Bronchial epithelial cell (primary cell): Measurements from ENCODE around the gene KRTCAP2. TPM values are rescaled to one million over a fixed set of nuclear protein-coding genes. Genes with fewer than 3 reads are reported as not detected.

Experiments
- DNase-seq: peaks from one replicate; pipeline ENCODE4 v3.0.0-alpha.2; 2010; ENCODE audit warnings: low read depth
- FAIRE-seq: peaks from 2 replicates; lab custom pipeline; 2011; peaks lifted over from hg19 to GRCh38; lab: Jason Lieb, UNC
- H3K27me3 ChIP-seq: 2 replicates; pipeline ENCODE4 v1.5.1; 2011; ENCODE audit warnings: low read length; ENCODE audit not compliant: control insufficient read depth, insufficient read depth
- H3K36me3 ChIP-seq: 2 replicates; pipeline ENCODE4 v1.5.1; 2011; ENCODE audit warnings: low read length; ENCODE audit not compliant: control insufficient read depth, insufficient read depth
- H3K4me3 ChIP-seq: 2 replicates; pipeline ENCODE4 v1.5.1; 2011; ENCODE audit warnings: mild to moderate bottlenecking, low read depth, low read length, control low read depth
- CTCF ChIP-seq: IDR thresholded peaks from 2 replicates; pipeline ENCODE4 v1.5.1; 2011; ENCODE audit warnings: mild to moderate bottlenecking, moderate library complexity, low read length, control low read depth, inconsistent platforms; ENCODE audit not compliant: insufficient read depth, severe bottlenecking
- total RNA-seq: library from RNA; depleted of rRNA; stranded (reverse); fragments of >200 nt; gene quantifications from 2 replicates; pipeline ENCODE4 v1.2.1, GENCODE V29; 2014

KRTCAP2 gene
- total RNA-seq, 1 donor from 2014 or later: 76.3 TPM

- DNase-seq (no peak), FAIRE-seq (no peak)
- Histone ChIP-seq H3K4me3 (no peak overlapping the region), H3K27me3 (no peaks in the 10 kb centered on the region), H3K36me3 (no peaks in the 10 kb centered on the region)
- TF ChIP-seq CTCF: peak; percentile 31
These were observed 2.8 kb upstream of the KRTCAP2 start for GRCh38 chr1:155175927-155176371.

GRCh38 chr1:155175281-155175926 lies 2.3 kb upstream of the KRTCAP2 start:
- no peak overlapping the region for H3K4me3 ChIP-seq
- DNase-seq (no peak), FAIRE-seq (no peak)
- no peak for TF ChIP-seq CTCF
- no peaks in the 10 kb centered on the region for H3K36me3 ChIP-seq
- no peaks in the 10 kb centered on the region for H3K27me3 ChIP-seq

GRCh38 chr1:155174324-155175280 lies 1.5 kb upstream of the KRTCAP2 start:
- no peak for FAIRE-seq

DNA sequence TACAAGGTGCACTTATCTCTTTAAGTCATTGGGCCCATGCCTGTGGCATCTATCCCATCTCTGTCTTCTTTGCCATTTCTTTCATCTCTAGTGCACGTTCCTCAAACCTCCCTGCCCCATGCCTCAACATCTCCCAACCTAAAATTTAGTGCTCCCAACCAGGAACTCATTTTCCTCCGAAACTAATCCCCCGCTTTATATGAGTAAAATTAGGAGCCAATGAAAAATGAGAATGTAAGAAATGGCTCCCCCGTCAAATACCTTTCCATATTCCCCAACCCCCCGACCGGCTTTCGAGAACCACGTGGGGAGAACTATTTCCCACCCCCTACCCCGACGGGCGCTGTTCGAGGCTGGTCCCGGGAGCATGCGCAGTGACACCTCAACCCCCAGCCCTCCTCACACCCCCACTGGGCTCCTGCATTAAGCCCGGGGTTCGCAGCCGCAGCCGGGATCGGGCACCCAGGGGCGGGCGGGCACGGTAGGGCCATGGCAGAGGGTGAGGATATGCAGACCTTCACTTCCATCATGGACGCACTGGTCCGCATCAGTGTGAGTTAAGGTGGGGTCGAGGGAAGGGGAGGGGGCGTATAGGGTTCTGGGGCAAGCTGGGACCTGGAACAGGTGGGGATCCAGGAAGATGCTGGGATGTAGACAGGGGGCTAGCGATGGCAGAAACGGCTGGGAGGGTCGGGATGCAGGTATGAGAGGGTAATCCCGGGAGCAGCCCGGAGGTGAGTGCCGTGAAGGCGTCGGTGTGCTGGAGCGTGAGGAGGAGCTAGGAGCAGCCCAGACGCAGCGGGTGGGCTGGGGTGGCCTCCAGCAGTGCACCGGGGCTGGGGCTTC lies 597 bp upstream of the KRTCAP2 start, which contains the start of gene TRIM46:
TRIM46 (plus strand) TSS at position 372 of the 846 bp plus-strand sequence; CDS start at position 490, 118 bp downstream.
- Histone ChIP-seq H3K36me3 (peaks cover 3% of the 10 kb centered on the region), H3K4me3 (peak within 1 kb of the TSS; percentile 76), H3K27me3 (no peaks in the 10 kb centered on the region)
- DNase-seq (peak; percentile 21), FAIRE-seq (no peak)
- TF ChIP-seq CTCF: no peak

More at GRCh38 chr1:155174324-155175280, 1.5 kb upstream of the KRTCAP2 start:
- TF ChIP-seq CTCF: no peak
- peak overlapping the region; percentile 76 for H3K4me3 ChIP-seq
- DNase-seq: no peak
- H3K36me3 ChIP-seq: peaks cover under 1% of the 10 kb centered on the region
- no peaks in the 10 kb centered on the region for H3K27me3 ChIP-seq
